Gastroesophageal sphincter (tissue), 3 donors: ENCODE measurements around the gene SH3RF1.

Experiments used
- EP300 ChIP-seq: sonication (generic); formaldehyde crosslinking; IDR thresholded peaks from one replicate; pipeline ENCODE4 v1.6.1; 2017; ENCODE audit warnings: antibody characterized with exemption, mild to moderate bottlenecking
- POLR2A ChIP-seq, 2 donors: fragments of 450-650 bp; IDR thresholded peaks; one replicate each; pipeline ENCODE4 v1.6.1; 2017; ENCODE audit warnings: antibody characterized with exemption in 2 of 2, mild to moderate bottlenecking in 2 of 2, moderate library complexity in 1 of 2
- POLR2AphosphoS5 ChIP-seq: sonication (generic); formaldehyde crosslinking; IDR thresholded peaks from one replicate; pipeline ENCODE4 v1.6.1; 2017; ENCODE audit warnings: antibody characterized with exemption
- TF ChIP-seq, protein P1 (sequence below), 4 experiments: fragments of 200-600 bp in 2 of 4; fragments of 450-650 bp in 2 of 4; sonication (generic) in 1 of 4; IDR thresholded peaks; one replicate each; pipeline ENCODE4 v1.5.1; 2017 to 2019; ENCODE audit warnings: antibody characterized with exemption in 4 of 4, mild to moderate bottlenecking in 2 of 4, moderate library complexity in 2 of 4

- TF ChIP-seq, protein P1, sequence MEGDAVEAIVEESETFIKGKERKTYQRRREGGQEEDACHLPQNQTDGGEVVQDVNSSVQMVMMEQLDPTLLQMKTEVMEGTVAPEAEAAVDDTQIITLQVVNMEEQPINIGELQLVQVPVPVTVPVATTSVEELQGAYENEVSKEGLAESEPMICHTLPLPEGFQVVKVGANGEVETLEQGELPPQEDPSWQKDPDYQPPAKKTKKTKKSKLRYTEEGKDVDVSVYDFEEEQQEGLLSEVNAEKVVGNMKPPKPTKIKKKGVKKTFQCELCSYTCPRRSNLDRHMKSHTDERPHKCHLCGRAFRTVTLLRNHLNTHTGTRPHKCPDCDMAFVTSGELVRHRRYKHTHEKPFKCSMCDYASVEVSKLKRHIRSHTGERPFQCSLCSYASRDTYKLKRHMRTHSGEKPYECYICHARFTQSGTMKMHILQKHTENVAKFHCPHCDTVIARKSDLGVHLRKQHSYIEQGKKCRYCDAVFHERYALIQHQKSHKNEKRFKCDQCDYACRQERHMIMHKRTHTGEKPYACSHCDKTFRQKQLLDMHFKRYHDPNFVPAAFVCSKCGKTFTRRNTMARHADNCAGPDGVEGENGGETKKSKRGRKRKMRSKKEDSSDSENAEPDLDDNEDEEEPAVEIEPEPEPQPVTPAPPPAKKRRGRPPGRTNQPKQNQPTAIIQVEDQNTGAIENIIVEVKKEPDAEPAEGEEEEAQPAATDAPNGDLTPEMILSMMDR (IDR thresholded peaks at IDR 0.05) = no peak
- TF ChIP-seq POLR2AphosphoS5 (no peak), POLR2A (IDR thresholded peaks at IDR 0.05) (no peak), EP300 (no peak)
Observed at GRCh38 chr4:169106696-169107229, 164.0 kb downstream of the SH3RF1 start.
